ENCODE results near the gene SNX1. TPM values are rescaled to one million over a fixed set of nuclear protein-coding genes. Genes with fewer than 3 reads are reported as not detected.

SNX1 gene
- total and polyA plus RNA-seq, 2 of the 13 experiments (the other 11 are each of a cell fraction or from before 2014, with no cell fraction given) = 29.3 to 60.1 TPM

DNA sequence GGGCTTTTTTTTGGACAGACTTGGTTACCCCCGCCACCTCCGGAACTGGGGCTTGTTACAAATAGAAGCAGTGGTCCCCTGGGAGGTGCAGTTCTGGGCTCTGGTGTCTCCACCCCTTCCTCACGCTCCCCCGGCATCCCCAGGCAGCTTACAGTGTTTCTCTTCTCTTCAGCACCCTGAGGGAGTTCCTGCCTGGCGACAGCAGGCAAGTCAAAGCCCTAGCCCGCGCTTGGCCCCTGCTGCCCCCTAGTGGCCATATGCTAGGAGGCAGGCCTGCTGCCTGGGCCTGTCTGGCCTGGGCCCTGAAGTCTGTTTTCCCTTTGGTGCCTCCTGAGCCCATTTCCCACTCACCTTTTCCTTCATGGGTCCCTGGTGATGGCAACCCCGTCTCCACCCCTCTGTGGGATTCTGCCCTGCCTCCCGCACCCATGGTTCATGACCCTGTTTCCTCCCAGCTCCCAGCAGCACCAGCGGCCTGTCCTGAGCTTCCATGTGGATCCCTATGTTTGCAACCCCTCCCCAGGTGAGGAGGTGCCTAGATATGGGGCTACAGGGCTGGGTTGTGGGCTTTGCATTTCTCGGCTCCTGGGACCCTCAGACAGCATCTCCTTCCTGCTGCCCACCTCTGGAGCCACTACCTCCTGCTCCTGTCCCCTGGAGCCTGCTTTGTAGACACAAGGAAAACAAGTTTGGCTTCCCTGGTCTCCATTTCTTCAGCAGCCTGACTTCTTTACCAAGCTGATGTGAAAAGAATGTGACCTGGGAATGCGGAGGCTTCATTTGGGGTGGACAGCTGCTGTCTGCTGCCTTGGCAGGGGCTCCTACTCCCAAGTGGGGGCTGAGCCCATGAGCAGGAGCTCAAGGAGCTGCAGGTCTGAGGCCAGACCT, 57.9 kb downstream of the SNX1 start (continued):
- no peak for TF ChIP-seq KDM5A (IDR thresholded peaks at IDR 0.05; ENCODE audit: borderline replicate concordance, low read length)
- peak; percentile 10; the same call in 1 of the 3 replicates for TF ChIP-seq MXI1 (IDR thresholded peaks at IDR 0.05; ENCODE audit: borderline replicate concordance, low read depth, low read length)
- TF ChIP-seq, protein P1, sequence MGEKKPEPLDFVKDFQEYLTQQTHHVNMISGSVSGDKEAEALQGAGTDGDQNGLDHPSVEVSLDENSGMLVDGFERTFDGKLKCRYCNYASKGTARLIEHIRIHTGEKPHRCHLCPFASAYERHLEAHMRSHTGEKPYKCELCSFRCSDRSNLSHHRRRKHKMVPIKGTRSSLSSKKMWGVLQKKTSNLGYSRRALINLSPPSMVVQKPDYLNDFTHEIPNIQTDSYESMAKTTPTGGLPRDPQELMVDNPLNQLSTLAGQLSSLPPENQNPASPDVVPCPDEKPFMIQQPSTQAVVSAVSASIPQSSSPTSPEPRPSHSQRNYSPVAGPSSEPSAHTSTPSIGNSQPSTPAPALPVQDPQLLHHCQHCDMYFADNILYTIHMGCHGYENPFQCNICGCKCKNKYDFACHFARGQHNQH (CRISPR knock-in tag; IDR thresholded peaks at IDR 0.05) = peak; percentile 51; the same call in 1 of the 2 replicates
- peak; percentile 24; the same call in 1 of the 2 replicates for TF ChIP-seq ZNF598 (CRISPR knock-in tag; IDR thresholded peaks at IDR 0.05; ENCODE audit: borderline replicate concordance)
- TF ChIP-seq FOXC1 (CRISPR knock-in tag; IDR thresholded peaks at IDR 0.05; ENCODE audit: borderline replicate concordance) = no peak
- peak; percentile 83 for TF ChIP-seq ZSCAN31 (CRISPR knock-in tag; IDR thresholded peaks at IDR 0.05; ENCODE audit: low read depth)
- TF ChIP-seq TEAD3 (CRISPR knock-in tag; optimal IDR thresholded peaks at IDR 0.05; ENCODE audit: borderline replicate concordance) = peak; percentile 42
- 0 out of 2 replicates have a peak, but pooled peaks have one; percentile 4 for TF ChIP-seq ZNF143 (CRISPR knock-in tag; IDR thresholded peaks at IDR 0.05)
- 0 out of 2 replicates have a peak, but pooled peaks have one; percentile 23 for TF ChIP-seq HNRNPL (IDR thresholded peaks at IDR 0.05; ENCODE audit: low read depth, low read length)
- TF ChIP-seq, protein P2, sequence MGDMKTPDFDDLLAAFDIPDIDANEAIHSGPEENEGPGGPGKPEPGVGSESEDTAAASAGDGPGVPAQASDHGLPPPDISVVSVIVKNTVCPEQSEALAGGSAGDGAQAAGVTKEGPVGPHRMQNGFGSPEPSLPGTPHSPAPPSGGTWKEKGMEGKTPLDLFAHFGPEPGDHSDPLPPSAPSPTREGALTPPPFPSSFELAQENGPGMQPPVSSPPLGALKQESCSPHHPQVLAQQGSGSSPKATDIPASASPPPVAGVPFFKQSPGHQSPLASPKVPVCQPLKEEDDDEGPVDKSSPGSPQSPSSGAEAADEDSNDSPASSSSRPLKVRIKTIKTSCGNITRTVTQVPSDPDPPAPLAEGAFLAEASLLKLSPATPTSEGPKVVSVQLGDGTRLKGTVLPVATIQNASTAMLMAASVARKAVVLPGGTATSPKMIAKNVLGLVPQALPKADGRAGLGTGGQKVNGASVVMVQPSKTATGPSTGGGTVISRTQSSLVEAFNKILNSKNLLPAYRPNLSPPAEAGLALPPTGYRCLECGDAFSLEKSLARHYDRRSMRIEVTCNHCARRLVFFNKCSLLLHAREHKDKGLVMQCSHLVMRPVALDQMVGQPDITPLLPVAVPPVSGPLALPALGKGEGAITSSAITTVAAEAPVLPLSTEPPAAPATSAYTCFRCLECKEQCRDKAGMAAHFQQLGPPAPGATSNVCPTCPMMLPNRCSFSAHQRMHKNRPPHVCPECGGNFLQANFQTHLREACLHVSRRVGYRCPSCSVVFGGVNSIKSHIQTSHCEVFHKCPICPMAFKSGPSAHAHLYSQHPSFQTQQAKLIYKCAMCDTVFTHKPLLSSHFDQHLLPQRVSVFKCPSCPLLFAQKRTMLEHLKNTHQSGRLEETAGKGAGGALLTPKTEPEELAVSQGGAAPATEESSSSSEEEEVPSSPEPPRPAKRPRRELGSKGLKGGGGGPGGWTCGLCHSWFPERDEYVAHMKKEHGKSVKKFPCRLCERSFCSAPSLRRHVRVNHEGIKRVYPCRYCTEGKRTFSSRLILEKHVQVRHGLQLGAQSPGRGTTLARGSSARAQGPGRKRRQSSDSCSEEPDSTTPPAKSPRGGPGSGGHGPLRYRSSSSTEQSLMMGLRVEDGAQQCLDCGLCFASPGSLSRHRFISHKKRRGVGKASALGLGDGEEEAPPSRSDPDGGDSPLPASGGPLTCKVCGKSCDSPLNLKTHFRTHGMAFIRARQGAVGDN (CRISPR knock-in tag; IDR thresholded peaks at IDR 0.05) = peak; percentile 77
- peak; percentile 85 for TF ChIP-seq HNRNPH1 (optimal IDR thresholded peaks at IDR 0.05; ENCODE audit: low read depth, low read length)
- TF ChIP-seq, protein P3, sequence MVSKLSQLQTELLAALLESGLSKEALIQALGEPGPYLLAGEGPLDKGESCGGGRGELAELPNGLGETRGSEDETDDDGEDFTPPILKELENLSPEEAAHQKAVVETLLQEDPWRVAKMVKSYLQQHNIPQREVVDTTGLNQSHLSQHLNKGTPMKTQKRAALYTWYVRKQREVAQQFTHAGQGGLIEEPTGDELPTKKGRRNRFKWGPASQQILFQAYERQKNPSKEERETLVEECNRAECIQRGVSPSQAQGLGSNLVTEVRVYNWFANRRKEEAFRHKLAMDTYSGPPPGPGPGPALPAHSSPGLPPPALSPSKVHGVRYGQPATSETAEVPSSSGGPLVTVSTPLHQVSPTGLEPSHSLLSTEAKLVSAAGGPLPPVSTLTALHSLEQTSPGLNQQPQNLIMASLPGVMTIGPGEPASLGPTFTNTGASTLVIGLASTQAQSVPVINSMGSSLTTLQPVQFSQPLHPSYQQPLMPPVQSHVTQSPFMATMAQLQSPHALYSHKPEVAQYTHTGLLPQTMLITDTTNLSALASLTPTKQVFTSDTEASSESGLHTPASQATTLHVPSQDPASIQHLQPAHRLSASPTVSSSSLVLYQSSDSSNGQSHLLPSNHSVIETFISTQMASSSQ (IDR thresholded peaks at IDR 0.05; ENCODE audit: low read depth) = no peak
- TF ChIP-seq, protein P3 (CRISPR knock-in tag; IDR thresholded peaks at IDR 0.05; ENCODE audit: borderline replicate concordance) = peak; percentile 26; the same call in 1 of the 2 replicates
- TF ChIP-seq POLR2G (IDR thresholded peaks at IDR 0.05; ENCODE audit: low read depth, low read length) = peak; percentile 77
- peak; percentile 88 for TF ChIP-seq RAD21 (CRISPR knock-in tag; IDR thresholded peaks at IDR 0.05)
- no peak for TF ChIP-seq IKZF1 (IDR thresholded peaks at IDR 0.05)
- no peak for TF ChIP-seq ZNF224 (CRISPR knock-in tag; IDR thresholded peaks at IDR 0.05)
- TF ChIP-seq, protein P4, sequence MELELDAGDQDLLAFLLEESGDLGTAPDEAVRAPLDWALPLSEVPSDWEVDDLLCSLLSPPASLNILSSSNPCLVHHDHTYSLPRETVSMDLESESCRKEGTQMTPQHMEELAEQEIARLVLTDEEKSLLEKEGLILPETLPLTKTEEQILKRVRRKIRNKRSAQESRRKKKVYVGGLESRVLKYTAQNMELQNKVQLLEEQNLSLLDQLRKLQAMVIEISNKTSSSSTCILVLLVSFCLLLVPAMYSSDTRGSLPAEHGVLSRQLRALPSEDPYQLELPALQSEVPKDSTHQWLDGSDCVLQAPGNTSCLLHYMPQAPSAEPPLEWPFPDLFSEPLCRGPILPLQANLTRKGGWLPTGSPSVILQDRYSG (CRISPR knock-in tag; IDR thresholded peaks at IDR 0.05) = no peak

Data from HepG2 (cell line).